ENCODE measurements around the gene CIAPIN1.

The CIAPIN1 gene

DNA sequence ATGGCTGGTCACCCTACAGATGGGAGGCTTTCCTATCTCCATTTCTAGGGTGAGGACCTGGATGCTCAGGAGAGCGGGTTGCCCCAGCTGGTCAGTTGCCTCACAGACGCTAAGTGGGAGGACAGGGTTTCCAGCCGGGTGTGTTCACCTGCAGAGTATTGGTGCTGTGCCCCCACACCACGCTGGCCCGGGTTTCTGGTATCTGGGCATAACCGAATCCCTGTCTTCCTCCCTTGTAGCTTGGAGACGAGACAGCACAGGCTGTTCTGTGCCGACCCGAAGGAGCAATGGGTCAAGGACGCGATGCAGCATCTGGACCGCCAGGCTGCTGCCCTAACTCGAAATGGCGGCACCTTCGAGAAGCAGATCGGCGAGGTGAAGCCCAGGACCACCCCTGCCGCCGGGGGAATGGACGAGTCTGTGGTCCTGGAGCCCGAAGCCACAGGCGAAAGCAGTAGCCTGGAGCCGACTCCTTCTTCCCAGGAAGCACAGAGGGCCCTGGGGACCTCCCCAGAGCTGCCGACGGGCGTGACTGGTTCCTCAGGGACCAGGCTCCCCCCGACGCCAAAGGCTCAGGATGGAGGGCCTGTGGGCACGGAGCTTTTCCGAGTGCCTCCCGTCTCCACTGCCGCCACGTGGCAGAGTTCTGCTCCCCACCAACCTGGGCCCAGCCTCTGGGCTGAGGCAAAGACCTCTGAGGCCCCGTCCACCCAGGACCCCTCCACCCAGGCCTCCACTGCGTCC lies 65.2 kb downstream of the CIAPIN1 start:
- no peak for DNase-seq

GRCh38 chr16:57380671-57381462 lies 66.3 kb downstream of the CIAPIN1 start:
- DNase-seq, result no peak

DNA sequence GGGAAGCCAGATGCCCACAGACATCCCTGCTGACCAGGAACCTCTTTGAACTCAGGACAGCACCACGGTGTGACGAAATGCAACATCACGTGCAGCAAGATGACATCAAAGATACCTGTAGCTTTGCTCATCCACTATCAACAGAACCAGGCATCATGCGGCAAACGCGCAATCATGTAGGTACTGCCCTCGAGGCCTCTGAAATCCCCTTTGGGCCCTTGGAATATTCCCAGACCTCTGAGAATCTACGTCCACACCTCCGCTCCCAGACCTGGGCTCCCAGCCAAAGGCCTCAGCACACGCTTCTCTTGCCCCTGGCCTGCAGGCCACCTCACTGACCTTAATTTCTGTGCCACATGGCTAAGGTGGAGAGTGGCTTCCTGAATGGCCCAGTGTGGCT lies 67.6 kb downstream of the CIAPIN1 start:
- no peak for DNase-seq

Data from activated CD4-positive, alpha-beta T cell treated with anti-CD3 and anti-CD28 coated beads, Interleukin-2, Interleukin-6, amounts not matched to agents 100 ng/mL and 50 ng/mL, durations not matched to agents 16 hours and 8 hours (primary cell).